Kidney (tissue), 14 donors: ENCODE data around the gene MTERF4. TPM values are rescaled to one million over a fixed set of nuclear protein-coding genes. Genes with fewer than 3 reads are reported as not detected.

Experiments
- DNase-seq, 5 donors: peaks; one replicate each; pipeline ENCODE4 v3.0.0-alpha.2; 2013 to 2020
- FAIRE-seq: peaks from 2 replicates; lab custom pipeline; 2012; peaks lifted over from hg19 to GRCh38; lab: Jason Lieb, UNC
- H3K27ac ChIP-seq, 2 donors: one replicate each; pipeline ENCODE4 v1.7.0; 2013; ENCODE audit warnings: low read depth in 2 of 2, low read length in 2 of 2, inconsistent platforms in 1 of 2
- H3K27me3 ChIP-seq: one replicate; pipeline ENCODE4 v1.7.1; 2013; ENCODE audit warnings: low read length, inconsistent platforms; ENCODE audit not compliant: control insufficient read depth, insufficient read depth
- H3K36me3 ChIP-seq, 3 donors: one replicate each; pipeline versions ENCODE4 v1.7.0 to v1.7.1; 2013; ENCODE audit warnings: low read length in 3 of 3, control low read depth in 1 of 3, inconsistent platforms in 1 of 3; ENCODE audit not compliant: insufficient read depth in 3 of 3, control insufficient read depth in 2 of 3
- H3K4me1 ChIP-seq, 3 donors: one replicate each; pipeline versions ENCODE4 v1.7.0 to v1.7.1; 2013; ENCODE audit warnings: low read length in 3 of 3, inconsistent platforms in 1 of 3, low read depth in 1 of 3; ENCODE audit not compliant: control insufficient read depth in 2 of 3, insufficient read depth in 2 of 3
- H3K4me3 ChIP-seq, 3 donors: one replicate each; pipeline versions ENCODE4 v1.7.0 to v1.8.1; 2013; ENCODE audit warnings: low read length in 3 of 3, control low read depth in 1 of 3, inconsistent platforms in 1 of 3
- H3K9ac ChIP-seq, 3 donors: one replicate each; pipeline versions ENCODE4 v1.7.0 to v1.7.1; 2013; ENCODE audit warnings: low read length in 3 of 3, control low read depth in 1 of 3, inconsistent platforms in 1 of 3
- H3K9me3 ChIP-seq, 3 donors: one replicate each; pipeline versions ENCODE4 v1.7.0 to v1.7.1; 2013; ENCODE audit warnings: low read length in 3 of 3, control low read depth in 1 of 3, inconsistent platforms in 1 of 3; ENCODE audit not compliant: control insufficient read depth in 2 of 3, insufficient read depth in 1 of 3
- CTCF ChIP-seq: IDR thresholded peaks from 3 replicates; pipeline ENCODE4 v1.5.1; 2012; ENCODE audit warnings: mild to moderate bottlenecking, moderate library complexity, borderline replicate concordance; ENCODE audit not compliant: insufficient read depth; ENCODE audit errors: extremely low read depth
- intact Hi-C: fragments of 100-400 bp; cut with DNase I; formaldehyde crosslinking; loops from one replicate; pipeline ENCODE4 v1.11.1; 2022
- polyA plus RNA-seq: library from polyadenylated mRNA; stranded (reverse); fragments of 350-450 nt; fragmentation: Illumina TruSeq; extraction: RNeasy Lipid Tissue Mini Kit (QIAGEN cat#74804); gene quantifications from one replicate; pipeline ENCODE4 v1.2.3, GENCODE V29; 2014; ENCODE audit warnings: low read depth, low replicate concordance; ENCODE audit not compliant: insufficient read depth
- total RNA-seq: library from RNA; stranded (reverse); fragmentation: NEBNext Ultra II Directional; extraction: Animal tissue kit (Norgen Biotek cat#: 25700); gene quantifications from one replicate; pipeline ENCODE4 v1.2.1, GENCODE V29; 2021
- donor health status: control.
- donor health status: control.
- donor health status: control.
- donor health status: control.
- donor health status: control.
- donor health status: DM: yes; HTN: yes; CAD: no.
- donor health status: Normal renal cell carcinoma (clear cell type).

The MTERF4 gene
- total and polyA plus RNA-seq, 2 donors from 2014 or later = 24.3 to 41.5 TPM

- Histone ChIP-seq H3K9ac (no peak overlapping the region), H3K27me3 (no peaks in the 10 kb centered on the region), H3K27ac (no peak overlapping the region), H3K36me3 (no peaks in the 10 kb centered on the region), H3K4me1 (peaks cover 0 to 19% (median 5%) of the 10 kb centered on the region in 3 donors), H3K9me3 (no peaks in the 10 kb centered on the region), H3K4me3 (peak overlapping the region in 2 of 3 donors; percentile 20 to 97)
- TF ChIP-seq CTCF = no peak
- DNase-seq = peak in 1 of 5 donors; percentile 22
- intact Hi-C loops = no loop called here
- no peak for FAIRE-seq
Measured at GRCh38 chr2:241148239-241148638, 46.2 kb upstream of the MTERF4 start.

GRCh38 chr2:241147336-241147735, 45.2 kb upstream of the MTERF4 start:
- TF ChIP-seq CTCF = no peak
- DNase-seq = peak in 1 of 5 donors; percentile 43

GRCh38 chr2:241146286-241146685, 44.2 kb upstream of the MTERF4 start:
- H3K4me3 ChIP-seq = no peak overlapping the region
- no peak overlapping the region for H3K9ac ChIP-seq
- no peaks in the 10 kb centered on the region for H3K27me3 ChIP-seq
- H3K9me3 ChIP-seq = no peaks in the 10 kb centered on the region
- TF ChIP-seq CTCF = no peak
- no peak for FAIRE-seq
- peaks cover 0 to 14% (median 5%) of the 10 kb centered on the region in 3 donors for H3K4me1 ChIP-seq
- intact Hi-C loops = no loop called here
- H3K36me3 ChIP-seq = no peaks in the 10 kb centered on the region
- DNase-seq = no peak
- H3K27ac ChIP-seq = no peak overlapping the region

More at GRCh38 chr2:241147336-241147735, 45.2 kb upstream of the MTERF4 start:
- Histone ChIP-seq H3K4me1 (peaks cover 0 to 19% (median 5%) of the 10 kb centered on the region in 3 donors), H3K4me3 (no peak overlapping the region), H3K27me3 (no peaks in the 10 kb centered on the region), H3K27ac (no peak overlapping the region), H3K9me3 (no peaks in the 10 kb centered on the region), H3K36me3 (no peaks in the 10 kb centered on the region), H3K9ac (no peak overlapping the region)
- intact Hi-C loops = no loop called here
- no peak for FAIRE-seq

GRCh38 chr2:241142593-241142992, 40.5 kb upstream of the MTERF4 start:
- no peaks in the 10 kb centered on the region for H3K27me3 ChIP-seq
- no peak overlapping the region for H3K4me3 ChIP-seq
- H3K36me3 ChIP-seq = no peaks in the 10 kb centered on the region
- intact Hi-C loops = no loop called here
- FAIRE-seq (no peak), DNase-seq (peak in 1 of 5 donors; percentile 26)
- H3K9ac ChIP-seq = no peak overlapping the region
- no peak overlapping the region for H3K27ac ChIP-seq
- no peaks in the 10 kb centered on the region for H3K4me1 ChIP-seq
- TF ChIP-seq CTCF = no peak
- no peaks in the 10 kb centered on the region for H3K9me3 ChIP-seq
